ENCODE measurements around the gene HNRNPR. TPM values are rescaled to one million over a fixed set of nuclear protein-coding genes. Genes with fewer than 3 reads are reported as not detected.

Gene HNRNPR
- polyA plus RNA-seq, 1 donor (not counting 4 experiments of a cell fraction or from before 2014, with no cell fraction given): 169 TPM

DNA sequence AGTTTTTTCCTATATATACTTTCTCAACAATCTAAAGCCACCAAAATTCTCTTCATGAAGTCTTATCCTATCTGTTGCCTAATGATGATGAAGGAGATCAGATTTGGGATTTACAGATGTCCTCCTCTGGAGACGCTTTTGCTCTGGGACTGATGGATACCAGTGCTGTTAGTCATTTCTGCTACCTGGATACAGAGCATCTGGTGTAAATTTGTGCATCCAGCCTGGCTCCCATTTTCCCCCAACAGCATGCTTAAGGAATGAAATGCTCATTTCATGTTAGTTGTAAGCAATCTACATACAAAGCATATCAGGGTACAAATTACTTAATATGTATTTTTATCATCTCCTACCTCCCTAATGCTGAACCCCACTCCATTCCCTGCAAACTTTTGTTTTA, 57.7 kb downstream of the HNRNPR start:
- H3K4me1 ChIP-seq (ENCODE audit: control insufficient read depth, extremely low read depth, insufficient read depth, low read length): peaks cover 19% of the 10 kb centered on the region
- peaks cover 11 to 13% of the 10 kb centered on the region in 2 experiments for H3K36me3 ChIP-seq (ENCODE audit: control insufficient read depth in 2 of 2, extremely low read depth in 1 of 2, insufficient read depth in 2 of 2, low read length in 2 of 2)
- no peaks in the 10 kb centered on the region for H3K27me3 ChIP-seq (ENCODE audit: control insufficient read depth, extremely low read depth, insufficient read depth, low read length)
- no peaks in the 10 kb centered on the region for H3K9me1 ChIP-seq (ENCODE audit: control insufficient read depth, extremely low read depth, insufficient read depth, low read length)
- TF ChIP-seq EZH2 (IDR thresholded peaks at IDR 0.05; ENCODE audit: low read length) (no peak), CTCF (optimal IDR thresholded peaks at IDR 0.05 in 1 of 3, IDR thresholded peaks at IDR 0.05 in 1 of 3, conservative IDR thresholded peaks at IDR 0.05 in 1 of 3; ENCODE audit: extremely low read depth in 1 of 3, insufficient read depth in 2 of 3, low read length in 3 of 3) (no peak)
- no peaks in the 10 kb centered on the region for H3K9me3 ChIP-seq (ENCODE audit: control insufficient read depth, low read depth, low read length)
- dilution Hi-C loops (cut with MboI; ENCODE audit: extremely low pct_ligation_motif_present, low sequenced_read_pairs): no loop called here
- no peak overlapping the region for H3K27ac ChIP-seq (ENCODE audit: control insufficient read depth, insufficient read depth, low read length)
- H3K9ac ChIP-seq (ENCODE audit: control insufficient read depth, extremely low read depth, insufficient read depth, low read length): no peak overlapping the region
- H3K4me3 ChIP-seq (ENCODE audit: control insufficient read depth in 2 of 3, extremely low read depth in 1 of 3, insufficient read depth in 2 of 3, low read depth in 1 of 3, low read length in 3 of 3): no peak overlapping the region
- no peak for FAIRE-seq
- no peaks in the 10 kb centered on the region for H4K20me1 ChIP-seq (ENCODE audit: control insufficient read depth, extremely low read depth, insufficient read depth, low read length)
- DNase-seq (ENCODE audit: low read depth, low spot score): no peak
- no peak overlapping the region for H2AFZ ChIP-seq (ENCODE audit: control insufficient read depth, low read length)
- H3K79me2 ChIP-seq (ENCODE audit: control insufficient read depth, insufficient read depth, low read length): no peaks in the 10 kb centered on the region
- no peak overlapping the region for H3K4me2 ChIP-seq (ENCODE audit: control insufficient read depth, extremely low read depth, insufficient read depth, low read depth, low read length)

DNA sequence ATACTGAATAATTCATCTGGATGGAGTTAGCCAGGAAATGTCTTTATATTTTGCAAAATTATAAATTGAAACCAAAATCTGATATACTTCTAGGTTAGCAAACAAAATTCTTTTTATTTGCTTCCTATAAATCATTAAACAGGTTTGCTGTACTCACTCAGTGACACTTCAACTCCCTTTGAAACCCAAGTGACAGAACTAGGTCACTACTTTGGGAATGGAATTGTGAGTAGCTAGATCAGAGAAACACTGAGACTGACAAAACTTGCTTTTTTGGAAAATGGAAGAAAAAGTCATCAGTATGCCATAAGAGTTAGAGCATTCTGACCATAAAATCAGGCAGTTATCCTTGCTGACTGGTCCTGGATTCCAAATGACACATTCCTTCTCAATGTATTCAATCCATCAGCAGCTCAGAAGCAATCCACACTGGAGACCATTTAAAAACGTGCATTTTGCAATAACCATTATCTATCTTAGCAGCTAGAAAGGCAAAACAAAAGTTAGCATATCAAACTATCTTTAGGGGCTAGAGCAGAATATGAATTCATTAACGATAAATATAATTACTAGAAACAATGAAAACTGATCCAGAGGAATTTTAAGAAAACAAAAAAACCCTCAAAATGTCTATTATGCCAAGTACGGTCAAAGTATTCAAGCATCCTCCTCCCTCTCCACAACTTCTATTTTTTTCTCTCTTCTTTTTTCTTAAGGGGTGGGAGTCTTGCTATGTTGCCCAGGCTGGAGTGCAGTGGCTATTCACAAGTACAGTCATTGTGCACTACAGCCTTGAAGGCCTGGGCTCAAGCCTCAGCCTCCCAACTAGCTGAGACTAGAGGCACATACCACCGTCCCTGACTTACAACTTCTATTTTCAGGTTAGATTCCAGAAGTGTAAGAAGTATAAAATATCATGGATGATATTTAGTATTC, 60.1 kb downstream of the HNRNPR start:
- dilution Hi-C loops (cut with MboI; ENCODE audit: extremely low pct_ligation_motif_present, low sequenced_read_pairs): no loop called here
- FAIRE-seq: peak; percentile 23

More for the DNA sequence above, 60.1 kb downstream of the HNRNPR start:
- H3K9ac ChIP-seq (ENCODE audit: control insufficient read depth, extremely low read depth, insufficient read depth, low read length): no peak overlapping the region
- peak overlapping the region; percentile 30 for H3K4me2 ChIP-seq (ENCODE audit: control insufficient read depth, extremely low read depth, insufficient read depth, low read depth, low read length)
- no peak for DNase-seq (ENCODE audit: low read depth, low spot score)
- H3K79me2 ChIP-seq (ENCODE audit: control insufficient read depth, insufficient read depth, low read length): no peaks in the 10 kb centered on the region
- no peaks in the 10 kb centered on the region for H3K27me3 ChIP-seq (ENCODE audit: control insufficient read depth, extremely low read depth, insufficient read depth, low read length)
- no peaks in the 10 kb centered on the region for H3K9me1 ChIP-seq (ENCODE audit: control insufficient read depth, extremely low read depth, insufficient read depth, low read length)
- no peak overlapping the region for H3K4me3 ChIP-seq (ENCODE audit: control insufficient read depth in 2 of 3, extremely low read depth in 1 of 3, insufficient read depth in 2 of 3, low read depth in 1 of 3, low read length in 3 of 3)
- TF ChIP-seq EZH2 (IDR thresholded peaks at IDR 0.05; ENCODE audit: low read length): no peak
- TF ChIP-seq CTCF (optimal IDR thresholded peaks at IDR 0.05 in 1 of 3, IDR thresholded peaks at IDR 0.05 in 1 of 3, conservative IDR thresholded peaks at IDR 0.05 in 1 of 3; ENCODE audit: extremely low read depth in 1 of 3, insufficient read depth in 2 of 3, low read length in 3 of 3): no peak
- H3K4me1 ChIP-seq (ENCODE audit: control insufficient read depth, extremely low read depth, insufficient read depth, low read length): peaks cover 19% of the 10 kb centered on the region
- H3K36me3 ChIP-seq (ENCODE audit: control insufficient read depth in 2 of 2, extremely low read depth in 1 of 2, insufficient read depth in 2 of 2, low read length in 2 of 2): peaks cover 10 to 27% of the 10 kb centered on the region in 2 experiments
- no peaks in the 10 kb centered on the region for H4K20me1 ChIP-seq (ENCODE audit: control insufficient read depth, extremely low read depth, insufficient read depth, low read length)
- H3K27ac ChIP-seq (ENCODE audit: control insufficient read depth, insufficient read depth, low read length): peak overlapping the region; percentile 39
- no peak overlapping the region for H2AFZ ChIP-seq (ENCODE audit: control insufficient read depth, low read length)
- H3K9me3 ChIP-seq (ENCODE audit: control insufficient read depth, low read depth, low read length): no peaks in the 10 kb centered on the region
